SK-N-SH (cell line): ENCODE measurements around the gene LCNL1.

Experiments used
- CHD2 ChIP-seq: fragments of 150-350 bp; IDR thresholded peaks from 2 replicates; pipeline ENCODE4 v1.6.1; 2018; ENCODE audit warnings: low read length; ENCODE audit not compliant: partially characterized antibody
- CTCF ChIP-seq: fragments of 200-600 bp; sonication (generic); IDR thresholded peaks from 2 replicates; pipeline ENCODE4 v1.6.1; 2017; ENCODE audit warnings: antibody characterized with exemption, mild to moderate bottlenecking, moderate library complexity
- ELF1 ChIP-seq: IDR thresholded peaks from 2 replicates; pipeline ENCODE4 v1.4.0; 2012
- EP300 ChIP-seq, 2 experiments: IDR thresholded peaks; 2 replicates each; pipeline versions ENCODE4 v1.4.0 to v1.6.1; 2012; ENCODE audit warnings: borderline replicate concordance in 1 of 2, low read depth in 1 of 2, low read length in 1 of 2
- EZH2phosphoT487 ChIP-seq: fragments of 200-600 bp; sonication (generic); IDR thresholded peaks from 2 replicates; pipeline ENCODE4 v1.6.1; 2017; ENCODE audit warnings: low read depth, mixed run types, mild to moderate bottlenecking, antibody characterized with exemption, moderate library complexity, borderline replicate concordance
- FOXJ3 ChIP-seq: sonication (generic); formaldehyde crosslinking; IDR thresholded peaks from 2 replicates; pipeline ENCODE4 v1.5.1; 2020; ENCODE audit warnings: mild to moderate bottlenecking, missing genetic modification reagents
- PBX3 ChIP-seq: IDR thresholded peaks from 2 replicates; pipeline ENCODE4; 2012
- POLR2AphosphoS5 ChIP-seq: IDR thresholded peaks from 2 replicates; pipeline ENCODE4 v1.6.1; 2012; ENCODE audit warnings: low read depth, low read length
- RCOR1 ChIP-seq: fragments of 150-350 bp; IDR thresholded peaks from 2 replicates; pipeline ENCODE4 v1.6.1; 2017; ENCODE audit warnings: antibody characterized with exemption, low read length
- RFX5 ChIP-seq: IDR thresholded peaks from 2 replicates; pipeline ENCODE4 v1.6.1; 2012; ENCODE audit warnings: mild to moderate bottlenecking, improper control_type of control experiment, low read length
- RXRA ChIP-seq: IDR thresholded peaks from 2 replicates; pipeline ENCODE4 v1.4.0; 2012; ENCODE audit warnings: low read depth, mild to moderate bottlenecking, borderline replicate concordance
- SMC3 ChIP-seq: IDR thresholded peaks from 2 replicates; pipeline ENCODE4 v1.6.1; 2012; ENCODE audit warnings: low read depth, low read length, improper control_type of control experiment
- YY1 ChIP-seq: IDR thresholded peaks from 2 replicates; pipeline ENCODE4 v1.4.0; 2012; ENCODE audit warnings: low read depth, mild to moderate bottlenecking

- no peak for TF ChIP-seq ELF1
- TF ChIP-seq RXRA = no peak
- TF ChIP-seq RFX5 = no peak
- no peak for TF ChIP-seq POLR2AphosphoS5
- no peak for TF ChIP-seq CTCF
- no peak for TF ChIP-seq YY1
- no peak for TF ChIP-seq PBX3
- no peak for TF ChIP-seq SMC3
- TF ChIP-seq RCOR1 = no peak
- no peak for TF ChIP-seq FOXJ3 (CRISPR knock-in tag)
- TF ChIP-seq CHD2 = no peak
- TF ChIP-seq EP300 (IDR thresholded peaks at IDR 0.05; ENCODE audit: borderline replicate concordance in 1 of 2, low read depth in 1 of 2, low read length in 1 of 2) = no peak
- no peak for TF ChIP-seq EZH2phosphoT487
Observed at GRCh38 chr9:136935651-136936050, 47.1 kb upstream of the LCNL1 start.
